Sciatic nerve (tissue), 2 donors: Measurements from ENCODE around the gene SPRY2. TPM values are rescaled to one million over a fixed set of nuclear protein-coding genes. Genes with fewer than 3 reads are reported as not detected.

ENCODE experiments used
- ATAC-seq: fragments of 200-7000 bp; cut with Tn5 transposase; one replicate; pipeline ENCODE4 v1.9.1; 2020; ENCODE audit warnings: mild to moderate bottlenecking, moderate library complexity
- DNase-seq: peaks from one replicate; pipeline ENCODE4 v3.0.0-alpha.2; 2020; ENCODE audit warnings: low spot score
- intact Hi-C: fragments of 100-400 bp; cut with DNase I; formaldehyde crosslinking; loops from one replicate; pipeline ENCODE4 v1.14.2; 2022
- total RNA-seq: library from RNA; stranded (reverse); fragmentation: NEBNext Ultra II Directional; extraction: Animal tissue kit (Norgen Biotek cat#: 25700); gene quantifications from one replicate; pipeline ENCODE4 v1.2.1, GENCODE V29; 2021
- donor health status: DM: no; HTN: no; CAD: no.
- donor health status: DM: no; HTN: no; CAD: no.

The SPRY2 gene, protein sequence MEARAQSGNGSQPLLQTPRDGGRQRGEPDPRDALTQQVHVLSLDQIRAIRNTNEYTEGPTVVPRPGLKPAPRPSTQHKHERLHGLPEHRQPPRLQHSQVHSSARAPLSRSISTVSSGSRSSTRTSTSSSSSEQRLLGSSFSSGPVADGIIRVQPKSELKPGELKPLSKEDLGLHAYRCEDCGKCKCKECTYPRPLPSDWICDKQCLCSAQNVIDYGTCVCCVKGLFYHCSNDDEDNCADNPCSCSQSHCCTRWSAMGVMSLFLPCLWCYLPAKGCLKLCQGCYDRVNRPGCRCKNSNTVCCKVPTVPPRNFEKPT
- 78.3 TPM for total RNA-seq

DNA sequence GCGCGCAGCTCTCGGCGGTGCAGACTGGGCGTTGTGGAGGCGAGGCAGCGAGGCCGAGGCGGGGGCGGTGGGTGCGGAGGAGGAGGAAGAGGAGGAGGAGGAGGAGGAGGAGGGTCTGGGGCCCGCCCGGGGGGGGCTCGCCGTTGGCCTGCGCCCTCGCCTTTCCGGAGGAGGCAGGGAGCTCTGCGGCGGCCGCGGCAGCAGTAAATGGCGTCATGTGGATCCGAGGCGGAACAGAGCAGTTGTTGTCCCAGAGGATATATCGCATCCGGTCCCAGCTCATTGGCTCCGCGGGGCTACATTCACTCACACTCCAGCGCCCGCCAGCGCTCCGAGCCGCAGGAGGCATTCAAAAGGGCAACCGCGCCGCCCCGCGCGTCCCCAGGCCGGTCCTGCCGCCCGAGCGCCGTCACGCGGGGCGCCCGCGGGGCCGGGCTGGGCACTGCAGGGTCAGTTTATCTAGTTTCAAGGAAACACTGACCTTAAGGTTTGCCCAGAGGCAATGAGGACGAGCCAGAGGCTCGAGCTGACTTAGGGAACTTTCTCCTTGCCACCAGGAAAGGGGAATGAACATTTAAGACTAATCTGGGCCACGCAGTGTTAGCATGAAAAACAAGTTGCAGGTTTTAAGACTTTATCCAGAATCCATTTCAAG is at the start of gene SPRY2:
TSS of gene SPRY2 (minus strand) at position 26 of the 655 bp plus-strand sequence. CDS start 3,421 bp downstream, outside the sequence.
- peak; percentile 87 for ATAC-seq
- peak; percentile 95 for DNase-seq
- intact Hi-C loops, result loop anchor here (5.0 kb wide), 1 partner anchor 134 kb away; no protein-coding TSS in a partner anchor

DNA sequence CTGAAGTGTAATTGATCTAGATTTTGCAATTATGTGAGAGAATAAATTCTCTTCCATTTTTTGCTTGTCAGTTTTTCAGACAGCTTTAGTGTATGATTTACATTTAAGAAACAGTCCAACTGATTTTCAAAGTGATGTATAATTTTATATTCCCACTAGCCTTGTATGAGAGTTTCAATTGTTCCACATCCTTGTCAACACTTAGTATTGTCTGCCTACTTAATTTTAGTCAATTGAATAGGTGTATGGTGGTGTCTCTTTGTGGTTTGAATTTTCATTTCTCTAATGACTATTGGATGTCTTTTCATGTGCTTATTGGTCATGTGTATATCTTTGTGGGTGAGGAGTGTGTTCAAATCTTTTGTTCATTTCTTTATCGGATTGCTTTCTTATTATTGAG is 49.4 kb upstream of the SPRY2 start:
- no peak for DNase-seq
- intact Hi-C loops, result no loop called here
- ATAC-seq, result no peak

DNA sequence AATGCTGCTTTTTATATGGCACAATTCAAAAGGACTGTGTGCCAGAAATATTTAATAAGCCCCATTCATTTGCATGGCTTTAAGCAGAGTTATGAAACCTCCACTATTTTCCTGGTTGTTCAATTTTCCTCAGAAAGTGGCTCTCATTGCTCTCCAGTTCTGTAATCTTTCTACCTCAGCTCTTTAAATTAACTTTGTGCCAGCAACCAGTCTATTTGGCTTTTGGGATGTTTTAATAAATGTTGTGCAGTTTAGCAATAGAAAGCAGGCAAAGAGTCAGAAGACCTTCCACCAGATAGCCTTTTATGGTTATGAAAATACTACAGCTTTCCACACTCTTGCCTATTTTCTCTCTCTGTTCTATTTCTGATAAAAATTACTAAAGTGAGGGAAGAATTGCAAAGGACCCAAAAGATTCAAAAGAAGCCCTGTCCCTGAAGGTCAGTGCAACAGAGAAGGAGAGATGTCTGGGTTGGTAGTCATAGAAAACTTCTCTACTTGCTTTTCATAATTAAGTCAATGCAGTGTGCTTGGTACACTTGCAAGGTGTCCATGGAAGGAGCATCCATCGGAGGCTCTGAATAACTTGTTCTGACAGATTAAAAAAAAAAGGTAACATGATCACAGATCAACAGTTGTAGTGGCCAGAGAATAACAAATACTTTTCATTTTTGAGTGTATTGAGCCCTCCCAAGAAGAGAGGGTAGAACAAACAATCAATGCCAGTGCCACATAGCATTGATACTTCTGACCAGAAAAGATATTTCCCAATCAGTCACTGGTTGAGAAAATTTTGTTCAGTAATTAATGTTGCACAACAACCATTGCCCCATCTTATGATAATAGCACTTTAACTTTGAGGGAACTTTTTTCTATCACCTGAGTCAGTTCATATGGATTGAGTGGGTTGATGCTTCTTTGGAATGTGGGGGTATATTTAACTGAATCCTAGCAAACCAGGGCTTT is 48.4 kb upstream of the SPRY2 start:
- ATAC-seq, result peak; percentile 74
- intact Hi-C loops, result no loop called here
- no peak for DNase-seq

DNA sequence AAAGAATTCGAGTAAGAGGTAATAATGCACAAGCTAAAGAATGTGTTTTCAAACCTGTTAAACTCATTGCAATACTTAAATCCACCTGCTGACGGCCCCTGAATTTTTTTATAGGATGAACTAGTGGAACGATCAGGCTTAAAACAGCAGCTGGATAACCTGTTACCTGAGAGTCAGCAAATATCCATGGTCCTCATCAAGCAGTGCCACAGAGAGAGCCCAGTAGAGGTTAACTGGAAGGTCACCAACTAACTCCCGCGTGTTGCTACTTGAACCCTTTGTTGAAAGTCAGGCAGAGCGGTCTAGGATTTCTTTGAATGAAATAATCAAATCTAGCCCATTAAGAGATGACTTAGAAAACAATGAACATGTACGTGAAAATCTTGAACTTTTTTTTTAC is 47.6 kb upstream of the SPRY2 start:
- intact Hi-C loops, result no loop called here
- no peak for ATAC-seq

DNA sequence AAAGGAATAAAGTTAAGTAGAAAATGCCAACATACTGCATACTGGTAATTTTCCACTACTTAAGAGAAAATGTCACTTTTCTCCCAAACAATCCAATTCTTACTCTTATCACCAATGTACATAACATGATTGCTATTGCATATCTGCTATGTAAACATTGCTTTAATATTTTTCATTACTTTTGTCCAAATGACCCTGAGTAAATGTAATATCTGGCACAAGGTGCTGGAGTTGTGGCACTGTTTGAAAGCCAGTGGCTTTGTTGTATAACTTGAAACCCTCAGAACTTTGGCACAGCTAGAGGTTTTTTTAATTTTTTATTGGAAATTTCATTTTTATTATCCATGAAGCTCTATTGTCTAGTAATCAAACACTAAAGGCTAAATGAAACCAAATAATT is 45.7 kb upstream of the SPRY2 start:
- DNase-seq, result no peak
- intact Hi-C loops, result no loop called here
- no peak for ATAC-seq

More for the DNA sequence above, 47.6 kb upstream of the SPRY2 start:
- no peak for DNase-seq

DNA sequence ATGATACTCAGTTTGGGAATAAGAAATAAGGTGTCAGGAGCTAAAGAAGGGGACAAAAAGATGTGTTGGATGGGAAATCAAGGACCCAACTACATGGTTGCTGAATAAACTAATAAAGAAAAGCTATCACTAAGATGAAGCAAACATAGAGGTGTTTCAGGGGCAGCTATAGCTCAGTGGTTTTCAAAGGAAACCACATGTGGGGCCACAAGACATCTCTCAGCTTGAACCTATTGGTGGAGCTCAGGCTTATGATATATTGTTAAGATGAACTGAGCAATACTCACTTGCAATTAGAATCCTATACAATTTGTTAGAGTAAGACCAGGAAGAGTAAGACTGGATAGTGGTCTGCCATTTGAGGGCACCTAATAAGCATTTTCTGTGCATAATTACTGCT is 45.1 kb upstream of the SPRY2 start:
- intact Hi-C loops, result no loop called here
- no peak for ATAC-seq
- no peak for DNase-seq

DNA sequence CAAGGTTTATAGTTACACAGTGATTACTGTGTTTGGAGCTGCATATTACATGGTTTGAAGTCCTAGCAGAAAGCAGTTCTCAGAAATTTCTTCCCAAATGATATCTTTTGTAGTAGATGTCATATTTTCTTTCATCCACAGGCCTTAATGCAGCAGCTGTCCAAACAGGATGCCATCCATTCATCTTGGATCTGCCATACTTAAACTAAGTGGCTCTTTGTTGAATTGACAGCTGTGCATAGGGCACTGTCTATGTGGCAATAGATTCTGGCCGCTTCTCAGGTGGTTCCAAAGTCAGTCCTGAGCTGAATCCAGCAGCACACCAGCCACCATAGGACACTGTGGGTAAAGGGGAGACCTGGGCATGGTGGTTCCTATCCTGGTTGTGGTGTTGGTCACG is 41.6 kb upstream of the SPRY2 start:
- no peak for DNase-seq
- intact Hi-C loops, result no loop called here
- ATAC-seq, result no peak

DNA sequence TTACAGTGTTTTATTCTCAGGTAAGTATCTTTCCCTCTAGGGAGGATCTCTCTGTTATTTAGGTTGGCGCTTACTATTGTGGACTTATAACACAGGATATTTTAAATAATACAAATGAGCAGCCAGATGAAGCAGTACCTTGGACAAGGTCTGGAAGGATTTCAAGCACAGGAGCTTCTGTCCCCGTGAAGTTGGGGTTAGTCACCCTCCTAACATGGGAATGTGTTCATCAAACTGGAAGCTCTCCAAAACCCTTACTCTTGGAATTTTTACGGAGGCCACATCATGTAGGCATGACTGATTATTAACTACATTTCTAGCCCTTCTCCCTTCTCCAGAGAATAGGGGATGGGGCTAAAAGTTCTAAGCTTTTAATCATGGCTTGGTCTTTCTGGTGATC is 38.3 kb upstream of the SPRY2 start:
- intact Hi-C loops, result no loop called here
- ATAC-seq (no peak), DNase-seq (no peak)

DNA sequence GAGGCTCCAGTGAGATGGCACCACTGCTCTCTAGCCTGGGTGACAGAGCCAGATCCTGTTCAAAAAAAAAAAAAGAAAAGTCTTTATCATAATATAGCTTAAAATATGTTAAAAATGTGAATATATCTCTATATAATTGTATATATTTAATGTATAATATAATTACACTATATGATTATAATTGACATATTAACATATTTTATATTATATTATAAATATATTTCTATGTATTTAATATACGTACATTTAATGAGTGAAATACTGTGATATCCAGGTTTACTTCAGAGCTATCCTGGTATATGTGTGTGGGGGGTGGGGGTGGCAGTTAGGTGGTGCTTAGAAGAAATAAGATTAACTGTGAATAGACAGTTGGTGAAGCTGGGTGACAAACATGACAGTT is 35.6 kb upstream of the SPRY2 start:
- intact Hi-C loops, result no loop called here
- ATAC-seq (no peak), DNase-seq (no peak)

DNA sequence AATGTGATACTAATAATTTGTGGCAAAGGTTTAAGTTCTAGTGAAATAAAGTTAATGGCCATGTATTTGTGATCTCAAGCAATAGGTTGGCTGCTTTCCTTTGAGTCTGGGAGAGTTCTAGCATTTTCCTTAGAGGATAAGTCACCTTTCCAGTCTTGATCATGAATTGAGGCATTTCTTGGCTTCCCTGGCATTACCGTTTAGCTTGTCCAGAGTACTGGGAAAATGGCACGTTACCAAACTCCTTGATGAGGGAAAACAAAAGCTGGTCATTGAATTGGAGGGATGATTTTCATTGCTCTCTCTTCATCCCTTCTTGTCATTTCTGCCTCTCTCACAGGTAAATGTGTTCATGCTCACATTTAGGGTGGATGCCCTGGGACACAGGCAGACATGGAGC is 34.0 kb upstream of the SPRY2 start:
- ATAC-seq, result peak; percentile 39
- intact Hi-C loops, result no loop called here
- no peak for DNase-seq

DNA sequence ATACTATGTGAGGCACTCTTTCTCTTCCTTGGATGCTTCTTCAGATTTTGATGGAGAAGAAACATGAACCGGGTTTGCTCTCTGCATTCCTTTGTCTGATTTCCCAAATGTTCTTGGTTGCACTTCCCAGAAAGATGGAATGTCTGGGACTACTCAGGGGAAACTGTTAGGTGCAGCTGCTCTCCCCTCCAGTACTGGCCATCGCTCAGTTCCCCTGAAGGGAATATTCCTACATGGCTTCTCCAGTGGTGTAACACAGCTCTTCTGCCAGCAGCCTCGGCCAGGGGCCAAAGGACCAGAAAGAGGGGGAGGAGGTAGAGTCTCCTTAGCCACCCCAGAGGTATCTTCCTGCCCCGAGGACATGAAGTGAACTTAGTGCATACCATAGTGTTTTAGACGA is 33.5 kb upstream of the SPRY2 start:
- DNase-seq, result peak; percentile 82
- intact Hi-C loops, result no loop called here
- peak; percentile 93 for ATAC-seq

DNA sequence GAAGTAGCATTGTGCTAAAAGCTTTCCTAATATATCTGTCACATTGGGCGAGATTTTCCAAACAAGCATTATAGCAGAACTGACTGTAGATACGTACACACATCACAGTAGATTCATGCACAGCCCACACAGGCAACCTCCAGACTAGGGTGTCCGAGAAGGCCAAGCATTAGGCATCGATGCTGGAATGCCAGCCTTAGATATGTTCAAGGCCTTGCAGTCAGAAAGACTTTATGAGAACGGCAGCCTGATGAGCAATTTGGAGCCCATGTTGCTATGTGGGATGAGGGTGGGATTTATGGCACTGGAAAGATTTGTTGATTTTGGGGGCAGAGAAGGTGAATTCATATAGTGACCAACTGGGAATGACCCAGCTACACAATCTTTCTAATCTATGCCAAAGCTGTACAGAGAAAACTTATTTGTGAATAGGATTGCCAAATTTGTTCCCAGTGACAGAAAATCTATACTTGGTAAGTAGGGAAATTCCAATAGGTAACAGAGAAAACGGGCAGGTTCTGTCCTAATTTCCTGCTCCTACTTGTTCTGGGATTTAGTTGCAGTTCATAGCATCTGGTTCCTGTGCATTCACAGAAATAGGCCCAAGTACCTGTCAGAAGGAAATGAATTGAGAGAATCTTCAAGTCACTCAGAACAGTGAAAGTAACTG is 31.0 kb upstream of the SPRY2 start:
- no peak for DNase-seq
- intact Hi-C loops, result no loop called here
- ATAC-seq, result no peak

DNA sequence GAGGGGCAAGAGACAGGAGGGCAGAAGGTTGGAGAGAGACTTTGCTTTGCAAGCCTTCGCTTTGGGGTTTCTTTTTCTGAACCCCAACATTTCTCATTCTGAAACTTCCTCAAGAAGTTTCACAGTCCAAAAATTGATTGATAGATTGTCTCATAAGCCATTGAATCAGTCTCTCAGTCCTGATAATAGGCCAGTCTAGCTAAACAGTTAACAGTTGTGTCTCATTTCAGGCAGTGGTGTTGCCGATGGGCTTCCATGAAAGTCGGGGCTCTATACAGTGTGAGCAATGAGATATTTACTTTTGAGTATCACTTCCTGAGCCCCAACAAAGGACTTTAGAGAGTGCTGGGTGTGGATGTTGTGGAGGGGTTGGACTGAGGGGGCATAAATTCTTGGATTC is 26.5 kb upstream of the SPRY2 start:
- ATAC-seq (no peak), DNase-seq (no peak)
- intact Hi-C loops, result loop anchor here (10.0 kb wide), 1 partner anchor 813 kb away; no protein-coding TSS in a partner anchor

DNA sequence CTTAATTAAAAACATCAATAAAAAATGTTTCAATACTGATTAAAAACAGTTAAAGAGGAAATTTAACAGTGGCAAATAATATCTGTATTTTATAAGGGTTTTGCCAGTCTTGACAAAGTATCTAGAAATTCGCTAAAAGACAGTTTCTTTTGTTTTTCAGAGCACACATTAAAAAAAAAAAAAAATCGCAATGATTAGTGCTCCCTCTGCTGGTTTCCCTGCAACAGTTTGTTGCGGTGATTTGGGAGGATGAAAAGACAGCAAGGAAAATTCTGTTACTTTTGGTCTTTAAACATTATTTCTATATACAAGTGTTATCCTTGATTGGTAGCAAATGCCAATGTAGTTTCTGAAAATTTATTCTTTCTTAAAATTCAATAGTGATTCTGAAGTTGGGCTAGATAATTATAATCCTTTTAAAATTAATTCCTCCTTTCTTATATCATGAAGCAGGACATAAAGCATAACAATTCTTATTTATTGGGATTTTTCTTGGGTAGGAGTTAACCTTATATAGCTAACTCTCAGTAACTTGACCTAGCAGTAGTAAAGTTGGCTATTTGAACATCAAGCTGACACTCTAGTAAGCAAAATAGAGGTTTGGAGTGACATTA is 23.1 kb upstream of the SPRY2 start:
- DNase-seq (no peak), ATAC-seq (no peak)
- intact Hi-C loops, result loop anchor here (10.0 kb wide), 1 partner anchor 809 kb away; no protein-coding TSS in a partner anchor

DNA sequence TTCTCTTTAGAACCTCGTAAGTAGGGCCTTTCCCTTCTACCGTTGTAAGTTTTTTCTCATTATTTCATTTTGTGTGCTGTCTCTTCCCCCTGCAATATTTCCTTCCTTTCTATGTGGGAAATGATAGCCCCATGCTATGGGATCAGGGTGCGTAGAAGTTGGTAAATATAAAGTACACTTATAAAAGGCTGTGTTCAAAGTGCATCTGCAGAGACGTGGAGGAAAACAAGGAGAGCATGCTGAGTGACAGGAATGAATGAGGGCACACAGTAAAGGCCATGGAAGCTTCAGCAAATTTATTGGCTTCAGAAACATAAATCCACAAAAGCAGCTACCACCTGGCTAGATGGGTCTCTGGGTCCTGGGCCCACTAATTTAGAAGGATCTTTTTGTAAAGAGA is 21.6 kb upstream of the SPRY2 start:
- ATAC-seq (no peak), DNase-seq (no peak)
- intact Hi-C loops, result loop anchor here (10.0 kb wide), 1 partner anchor 808 kb away; no protein-coding TSS in a partner anchor

DNA sequence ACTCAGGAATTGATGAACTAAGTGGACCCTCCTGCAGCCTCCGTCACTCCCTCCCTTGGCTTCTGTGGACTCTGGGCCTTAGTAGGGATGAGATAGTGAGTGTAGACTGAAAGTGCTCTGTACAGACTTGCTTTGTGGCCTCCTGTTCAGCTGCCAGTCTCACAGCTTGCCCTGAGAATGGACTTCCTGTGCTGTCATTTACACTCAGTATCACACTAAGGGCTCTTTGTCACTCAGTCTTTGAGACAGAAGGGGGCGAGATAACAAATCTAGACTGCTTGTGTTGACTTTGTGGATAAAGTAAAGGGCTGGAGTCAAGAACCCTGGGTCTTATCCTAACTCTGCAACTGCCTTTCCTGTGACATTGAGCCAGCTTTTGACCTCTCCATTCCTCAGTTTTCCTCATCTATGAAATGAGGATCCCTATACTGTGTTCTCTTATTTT is 21.0 kb upstream of the SPRY2 start:
- ATAC-seq (no peak), DNase-seq (no peak)
- intact Hi-C loops, result loop anchor here (10.0 kb wide), 1 partner anchor 807 kb away; no protein-coding TSS in a partner anchor

DNA sequence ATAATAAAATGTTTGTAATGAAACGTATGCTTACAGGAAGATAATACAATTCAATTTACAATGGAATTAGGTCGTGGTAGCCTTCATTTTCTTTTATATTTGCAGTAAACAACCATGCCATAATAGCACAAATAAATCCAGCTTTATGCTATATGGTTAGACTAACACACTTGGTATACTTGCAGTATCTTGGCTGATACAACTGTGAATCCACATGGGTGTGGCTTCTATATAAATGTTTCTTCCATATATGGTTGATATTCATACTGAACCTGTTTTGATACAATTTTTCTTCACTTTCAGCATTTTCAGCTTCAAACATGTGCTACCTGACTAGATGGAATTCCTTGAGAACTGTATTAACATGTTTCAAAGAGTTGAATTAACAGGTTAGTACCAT is 20.4 kb upstream of the SPRY2 start:
- intact Hi-C loops, result loop anchor here (10.0 kb wide), 1 partner anchor 806 kb away; no protein-coding TSS in a partner anchor

DNA sequence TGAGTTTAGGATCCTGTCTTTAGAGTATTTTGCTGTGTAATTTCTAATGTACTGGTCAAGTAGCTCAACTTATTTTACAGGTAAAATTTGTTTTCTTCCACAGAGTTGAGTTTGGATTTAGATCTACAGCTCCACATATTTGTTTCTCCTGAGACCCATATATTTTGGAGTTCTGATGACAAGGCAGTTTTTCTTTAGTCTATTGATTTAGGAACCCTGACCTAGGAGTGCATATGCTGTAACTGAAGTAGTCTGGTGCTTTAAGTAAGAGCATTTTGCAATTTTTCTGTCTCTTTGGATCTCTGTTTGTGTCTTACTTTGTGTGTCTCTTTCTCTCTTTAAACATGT is 19.5 kb upstream of the SPRY2 start:
- intact Hi-C loops, result loop anchor here (10.0 kb wide), 1 partner anchor 806 kb away; no protein-coding TSS in a partner anchor

More for the DNA sequence above, 20.4 kb upstream of the SPRY2 start:
- no peak for ATAC-seq
- DNase-seq, result no peak

More for the DNA sequence above, 19.5 kb upstream of the SPRY2 start:
- no peak for ATAC-seq
- DNase-seq, result no peak
